Measurements from ENCODE around the gene EPHA8.

DNA sequence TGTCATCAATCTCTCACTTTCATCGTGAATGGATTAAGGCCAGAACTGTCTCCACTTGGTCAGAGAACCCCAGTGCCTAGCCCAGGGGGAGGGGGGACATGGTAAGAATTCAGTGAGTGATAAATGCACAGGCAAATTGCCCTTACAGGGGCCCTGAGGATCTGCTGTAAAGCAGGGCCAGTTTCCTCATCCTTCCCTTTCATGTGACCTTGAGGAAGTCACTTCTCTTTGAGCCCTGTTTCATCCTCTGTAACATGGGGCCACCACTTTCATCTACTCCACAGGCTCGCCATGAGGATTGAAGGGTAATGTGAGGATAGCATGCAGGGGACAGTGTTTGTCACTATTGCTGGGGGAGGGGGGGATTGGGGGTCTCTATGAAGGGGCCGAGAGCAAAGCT lies 45.1 kb downstream of the EPHA8 start:
- TF ChIP-seq, protein P1, sequence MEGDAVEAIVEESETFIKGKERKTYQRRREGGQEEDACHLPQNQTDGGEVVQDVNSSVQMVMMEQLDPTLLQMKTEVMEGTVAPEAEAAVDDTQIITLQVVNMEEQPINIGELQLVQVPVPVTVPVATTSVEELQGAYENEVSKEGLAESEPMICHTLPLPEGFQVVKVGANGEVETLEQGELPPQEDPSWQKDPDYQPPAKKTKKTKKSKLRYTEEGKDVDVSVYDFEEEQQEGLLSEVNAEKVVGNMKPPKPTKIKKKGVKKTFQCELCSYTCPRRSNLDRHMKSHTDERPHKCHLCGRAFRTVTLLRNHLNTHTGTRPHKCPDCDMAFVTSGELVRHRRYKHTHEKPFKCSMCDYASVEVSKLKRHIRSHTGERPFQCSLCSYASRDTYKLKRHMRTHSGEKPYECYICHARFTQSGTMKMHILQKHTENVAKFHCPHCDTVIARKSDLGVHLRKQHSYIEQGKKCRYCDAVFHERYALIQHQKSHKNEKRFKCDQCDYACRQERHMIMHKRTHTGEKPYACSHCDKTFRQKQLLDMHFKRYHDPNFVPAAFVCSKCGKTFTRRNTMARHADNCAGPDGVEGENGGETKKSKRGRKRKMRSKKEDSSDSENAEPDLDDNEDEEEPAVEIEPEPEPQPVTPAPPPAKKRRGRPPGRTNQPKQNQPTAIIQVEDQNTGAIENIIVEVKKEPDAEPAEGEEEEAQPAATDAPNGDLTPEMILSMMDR (conservative IDR thresholded peaks at IDR 0.05; ENCODE audit: low read depth, low read length), result no peak
- TF ChIP-seq POLR2A (IDR thresholded peaks at IDR 0.05; ENCODE audit: low read depth, low read length), result no peak
- TF ChIP-seq ELK1 (IDR thresholded peaks at IDR 0.05; ENCODE audit: borderline replicate concordance, low read depth, low read length), result no peak
- TF ChIP-seq CEBPB (IDR thresholded peaks at IDR 0.05; ENCODE audit: low read depth, low read length), result no peak
- no peak for TF ChIP-seq RFX5 (IDR thresholded peaks at IDR 0.05; ENCODE audit: low read depth, low read length)
- no peak for TF ChIP-seq RAD21 (IDR thresholded peaks at IDR 0.05; ENCODE audit: low read length)
- no peak for TF ChIP-seq MAFK (IDR thresholded peaks at IDR 0.05; ENCODE audit: low read depth, low read length)
- no peak for TF ChIP-seq MXI1 (IDR thresholded peaks at IDR 0.05; ENCODE audit: borderline replicate concordance, low read depth, low read length)
- TF ChIP-seq, protein P2, sequence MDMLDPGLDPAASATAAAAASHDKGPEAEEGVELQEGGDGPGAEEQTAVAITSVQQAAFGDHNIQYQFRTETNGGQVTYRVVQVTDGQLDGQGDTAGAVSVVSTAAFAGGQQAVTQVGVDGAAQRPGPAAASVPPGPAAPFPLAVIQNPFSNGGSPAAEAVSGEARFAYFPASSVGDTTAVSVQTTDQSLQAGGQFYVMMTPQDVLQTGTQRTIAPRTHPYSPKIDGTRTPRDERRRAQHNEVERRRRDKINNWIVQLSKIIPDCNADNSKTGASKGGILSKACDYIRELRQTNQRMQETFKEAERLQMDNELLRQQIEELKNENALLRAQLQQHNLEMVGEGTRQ (IDR thresholded peaks at IDR 0.05; ENCODE audit: low read depth, low read length), result no peak
- no peak for TF ChIP-seq SMC3 (IDR thresholded peaks at IDR 0.05; ENCODE audit: low read depth, low read length)
- TF ChIP-seq NFE2L2 (IDR thresholded peaks at IDR 0.05; ENCODE audit: low read depth, low read length), result no peak
- no peak for TF ChIP-seq RCOR1 (IDR thresholded peaks at IDR 0.05; ENCODE audit: insufficient replicate concordance, low read length)
- no peak for TF ChIP-seq MAZ (IDR thresholded peaks at IDR 0.05; ENCODE audit: borderline replicate concordance, low read depth, low read length)
- TF ChIP-seq CHD1 (IDR thresholded peaks at IDR 0.05; ENCODE audit: low read depth, low read length), result no peak
